Type B pancreatic cell (in vitro differentiated cells): ENCODE measurements around the gene LRRC56. TPM values are rescaled to one million over a fixed set of nuclear protein-coding genes. Genes with fewer than 3 reads are reported as not detected.

Source experiments
- DNase-seq: peaks from one replicate; pipeline ENCODE4 v3.0.0; 2021; ENCODE audit warnings: mixed read lengths; ENCODE audit not compliant: unreplicated experiment; ENCODE audit errors: extremely low spot score
- H3K27ac Mint-ChIP-seq: 2 replicates; pipeline ENCODE4 v1.8.0; 2021; ENCODE audit warnings: mild to moderate bottlenecking, mixed read lengths
- H3K27me3 Mint-ChIP-seq: 2 replicates; pipeline ENCODE4 v1.8.0; 2021; ENCODE audit warnings: mixed read lengths
- H3K36me3 Mint-ChIP-seq: 2 replicates; pipeline ENCODE4 v1.8.0; 2021; ENCODE audit warnings: mixed read lengths
- H3K4me1 Mint-ChIP-seq: one replicate; pipeline ENCODE4 v1.8.0; 2021; ENCODE audit warnings: mixed read lengths; ENCODE audit not compliant: unreplicated experiment
- H3K4me3 Mint-ChIP-seq: 2 replicates; pipeline ENCODE4 v1.8.0; 2021; ENCODE audit warnings: mild to moderate bottlenecking, mixed read lengths
- H3K9me3 Mint-ChIP-seq: 2 replicates; pipeline ENCODE4 v1.8.0; 2021; ENCODE audit warnings: mixed read lengths
- total RNA-seq: library from RNA; stranded (reverse); gene quantifications from 2 replicates; pipeline ENCODE4 v1.2.1, GENCODE V29; 2021; ENCODE audit warnings: low replicate concordance
- TF ChIP-seq, protein P1 (sequence below): fragments of 200-600 bp; sonication (generic); conservative IDR thresholded peaks from 2 replicates; pipeline ENCODE4 v1.5.0; 2021; ENCODE audit warnings: antibody characterized with exemption, mild to moderate bottlenecking

LRRC56 gene
- total RNA-seq, 1 donor from 2014 or later = 1.7 TPM

- no peaks in the 10 kb centered on the region for H3K27me3 Mint-ChIP-seq
- TF ChIP-seq, protein P1, sequence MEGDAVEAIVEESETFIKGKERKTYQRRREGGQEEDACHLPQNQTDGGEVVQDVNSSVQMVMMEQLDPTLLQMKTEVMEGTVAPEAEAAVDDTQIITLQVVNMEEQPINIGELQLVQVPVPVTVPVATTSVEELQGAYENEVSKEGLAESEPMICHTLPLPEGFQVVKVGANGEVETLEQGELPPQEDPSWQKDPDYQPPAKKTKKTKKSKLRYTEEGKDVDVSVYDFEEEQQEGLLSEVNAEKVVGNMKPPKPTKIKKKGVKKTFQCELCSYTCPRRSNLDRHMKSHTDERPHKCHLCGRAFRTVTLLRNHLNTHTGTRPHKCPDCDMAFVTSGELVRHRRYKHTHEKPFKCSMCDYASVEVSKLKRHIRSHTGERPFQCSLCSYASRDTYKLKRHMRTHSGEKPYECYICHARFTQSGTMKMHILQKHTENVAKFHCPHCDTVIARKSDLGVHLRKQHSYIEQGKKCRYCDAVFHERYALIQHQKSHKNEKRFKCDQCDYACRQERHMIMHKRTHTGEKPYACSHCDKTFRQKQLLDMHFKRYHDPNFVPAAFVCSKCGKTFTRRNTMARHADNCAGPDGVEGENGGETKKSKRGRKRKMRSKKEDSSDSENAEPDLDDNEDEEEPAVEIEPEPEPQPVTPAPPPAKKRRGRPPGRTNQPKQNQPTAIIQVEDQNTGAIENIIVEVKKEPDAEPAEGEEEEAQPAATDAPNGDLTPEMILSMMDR = no peak
- no peak overlapping the region for H3K27ac Mint-ChIP-seq
- no peak overlapping the region for H3K4me3 Mint-ChIP-seq
- no peaks in the 10 kb centered on the region for H3K4me1 Mint-ChIP-seq
- no peak for DNase-seq
- no peaks in the 10 kb centered on the region for H3K9me3 Mint-ChIP-seq
- H3K36me3 Mint-ChIP-seq = no peaks in the 10 kb centered on the region
Measured at GRCh38 chr11:550021-550745, 12.9 kb downstream of the LRRC56 start.

- Mint-ChIP-seq H3K27me3 (no peaks in the 10 kb centered on the region), H3K27ac (no peak overlapping the region)
Measured at GRCh38 chr11:550746-551085, 13.4 kb downstream of the LRRC56 start.

GRCh38 chr11:551131-551530 lies 13.8 kb downstream of the LRRC56 start:
- TF ChIP-seq, protein P1 = no peak

More at GRCh38 chr11:550746-551085, 13.4 kb downstream of the LRRC56 start:
- no peaks in the 10 kb centered on the region for H3K36me3 Mint-ChIP-seq
- H3K4me3 Mint-ChIP-seq = no peak overlapping the region
- DNase-seq = no peak
- no peaks in the 10 kb centered on the region for H3K4me1 Mint-ChIP-seq
- H3K9me3 Mint-ChIP-seq = no peaks in the 10 kb centered on the region
- TF ChIP-seq, protein P1 = no peak

GRCh38 chr11:551596-551995 lies 14.3 kb downstream of the LRRC56 start:
- Mint-ChIP-seq H3K9me3 (no peaks in the 10 kb centered on the region), H3K36me3 (no peaks in the 10 kb centered on the region), H3K27me3 (peaks cover 4% of the 10 kb centered on the region), H3K4me3 (no peak overlapping the region), H3K27ac (no peak overlapping the region), H3K4me1 (no peaks in the 10 kb centered on the region)
- TF ChIP-seq, protein P1 = no peak
- no peak for DNase-seq

More at GRCh38 chr11:551131-551530, 13.8 kb downstream of the LRRC56 start:
- no peaks in the 10 kb centered on the region for H3K27me3 Mint-ChIP-seq
- H3K9me3 Mint-ChIP-seq = no peaks in the 10 kb centered on the region
- no peak overlapping the region for H3K27ac Mint-ChIP-seq
- no peak for DNase-seq
- no peaks in the 10 kb centered on the region for H3K4me1 Mint-ChIP-seq
- no peaks in the 10 kb centered on the region for H3K36me3 Mint-ChIP-seq
- H3K4me3 Mint-ChIP-seq = no peak overlapping the region

DNA sequence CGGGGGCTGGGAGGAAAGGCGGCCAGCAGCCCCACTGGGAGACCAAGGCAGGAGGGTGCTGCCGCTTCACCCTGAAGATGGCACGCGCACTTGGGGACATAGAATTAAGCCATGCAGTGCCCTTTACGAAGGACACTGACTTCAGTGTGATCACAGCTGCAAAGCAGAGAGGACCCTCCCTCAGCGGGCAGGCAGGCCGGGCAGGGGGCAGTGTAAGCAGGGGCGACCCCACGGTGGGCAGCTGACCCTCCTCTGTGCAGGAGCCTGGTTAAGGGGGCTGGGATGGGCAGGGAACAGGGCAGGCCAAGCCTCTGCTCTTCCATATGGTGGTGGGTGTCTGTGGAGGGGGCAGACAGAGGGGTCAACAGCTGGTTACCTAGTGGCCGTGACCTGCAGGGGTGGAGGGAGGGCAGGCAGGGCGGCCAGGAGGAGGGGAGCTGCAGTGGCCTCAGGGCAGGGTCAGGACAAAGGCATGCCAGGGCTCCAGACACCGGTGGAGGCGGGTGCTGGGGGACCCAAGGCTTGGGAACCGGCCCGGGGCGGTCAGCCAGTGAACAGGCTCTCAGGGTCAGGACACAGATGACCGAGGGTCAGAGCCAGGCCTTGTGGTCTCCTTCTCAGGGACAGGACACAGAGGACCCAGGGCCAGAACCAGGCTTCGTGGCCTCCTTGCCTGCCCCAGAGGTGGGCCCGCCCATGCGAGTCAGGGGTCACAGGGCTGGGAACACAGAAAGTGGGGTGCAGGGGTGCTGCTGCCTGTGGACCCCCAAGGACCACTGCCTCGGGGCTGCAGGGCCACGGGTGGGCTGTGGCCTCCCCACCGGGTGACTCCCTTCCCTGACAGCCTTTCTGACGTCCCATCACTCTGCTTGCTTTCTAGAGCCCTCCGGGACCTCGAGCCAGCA lies 16.0 kb downstream of the LRRC56 start:
- Mint-ChIP-seq H3K27ac (no peak overlapping the region), H3K27me3 (peaks cover 14% of the 10 kb centered on the region), H3K36me3 (no peaks in the 10 kb centered on the region), H3K4me3 (peak overlapping the region; percentile 39), H3K9me3 (no peaks in the 10 kb centered on the region), H3K4me1 (no peaks in the 10 kb centered on the region)
- no peak for DNase-seq
- TF ChIP-seq, protein P1 = no peak
